ENCODE data around the gene NAALADL2. TPM values are rescaled to one million over a fixed set of nuclear protein-coding genes. Genes with fewer than 3 reads are reported as not detected.

The NAALADL2 gene
- total and polyA plus RNA-seq, 2 of the 4 experiments (the other 2 are of a cell fraction) = 3.8 to 19.2 TPM

DNA sequence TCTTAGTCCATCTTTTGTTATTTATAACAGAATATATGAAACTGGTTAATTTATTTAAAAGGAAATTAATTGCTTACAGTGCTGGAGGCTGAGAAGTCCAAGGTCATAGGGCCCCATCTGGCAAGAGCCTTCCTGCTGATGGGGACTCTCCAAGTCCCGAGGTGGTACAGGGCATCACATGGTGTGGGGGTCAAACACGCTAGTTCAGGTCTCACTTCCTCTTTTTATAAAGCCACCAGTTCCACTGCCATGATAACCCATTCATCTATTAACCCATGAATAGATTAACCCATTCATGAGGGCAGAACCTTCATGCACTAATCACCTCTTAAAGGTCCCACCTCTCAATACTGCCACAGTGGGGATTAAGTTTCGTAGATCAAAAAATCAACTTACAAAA is 659.3 kb downstream of the NAALADL2 start:
- H3K56ac ChIP-seq (ENCODE audit: extremely low read depth, insufficient read depth, low read length) = no peak overlapping the region
- H2BK15ac ChIP-seq (ENCODE audit: low read depth, low read length) = no peak overlapping the region
- H3K4me2 ChIP-seq (ENCODE audit: low read depth, low read length) = no peak overlapping the region
- H3K9me3 ChIP-seq (ENCODE audit: control insufficient read depth, insufficient read depth, low read length) = no peaks in the 10 kb centered on the region
- TF ChIP-seq RCOR1 (IDR thresholded peaks at IDR 0.05; ENCODE audit: insufficient replicate concordance, low read length) (no peak), RAD21 (IDR thresholded peaks at IDR 0.05; ENCODE audit: low read length) (no peak), FOS (IDR thresholded peaks at IDR 0.05; ENCODE audit: low read depth, low read length) (no peak), MAFK (IDR thresholded peaks at IDR 0.05; ENCODE audit: low read depth, low read length) (no peak)
- TF ChIP-seq, protein P1, sequence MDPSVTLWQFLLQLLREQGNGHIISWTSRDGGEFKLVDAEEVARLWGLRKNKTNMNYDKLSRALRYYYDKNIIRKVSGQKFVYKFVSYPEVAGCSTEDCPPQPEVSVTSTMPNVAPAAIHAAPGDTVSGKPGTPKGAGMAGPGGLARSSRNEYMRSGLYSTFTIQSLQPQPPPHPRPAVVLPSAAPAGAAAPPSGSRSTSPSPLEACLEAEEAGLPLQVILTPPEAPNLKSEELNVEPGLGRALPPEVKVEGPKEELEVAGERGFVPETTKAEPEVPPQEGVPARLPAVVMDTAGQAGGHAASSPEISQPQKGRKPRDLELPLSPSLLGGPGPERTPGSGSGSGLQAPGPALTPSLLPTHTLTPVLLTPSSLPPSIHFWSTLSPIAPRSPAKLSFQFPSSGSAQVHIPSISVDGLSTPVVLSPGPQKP (IDR thresholded peaks at IDR 0.05; ENCODE audit: borderline replicate concordance, low read depth, low read length) = no peak
- ChIA-PET POLR2A (ENCODE audit: unreplicated experiment) (no interaction called here), CTCF (no interaction called here)
- no peak overlapping the region for H3K14ac ChIP-seq (replicated peaks; ENCODE audit: low read depth, low read length)
- H3K9me1 ChIP-seq (ENCODE audit: insufficient read depth, low read length) = no peaks in the 10 kb centered on the region
- intact Hi-C loops (cut with micrococcal nuclease) = no loop called here
- no peak overlapping the region for H2BK20ac ChIP-seq (ENCODE audit: low read depth, low read length)
- WGBS, 2 experiments (ENCODE audit: extremely low coverage in 2 of 2, insufficient read length in 1 of 2) = no CpG with 5 or more reads among the region's 3 CpGs
- H3K4me3 ChIP-seq (ENCODE audit: insufficient read depth, low read depth, low read length) = no peak overlapping the region
- H3K27ac ChIP-seq (ENCODE audit: insufficient read depth, low read length) = no peak overlapping the region
- no peak overlapping the region for H2AK9ac ChIP-seq (replicated peaks; ENCODE audit: low read depth, low read length, poor library complexity)
- BruUV-seq (replicated peaks) = no TSS peak
- H2BK120ac ChIP-seq (ENCODE audit: low read depth, low read length) = no peak overlapping the region
- H4K8ac ChIP-seq (ENCODE audit: low read depth in 2 of 2, low read length in 2 of 2) = no peak overlapping the region
- no peaks in the 10 kb centered on the region for H3K4me1 ChIP-seq (ENCODE audit: control insufficient read depth, insufficient read depth, low read length)
- no peak overlapping the region for H4K91ac ChIP-seq (ENCODE audit: insufficient read depth, low read depth, low read length)
- no peak overlapping the region for H2AK5ac ChIP-seq (ENCODE audit: low read depth, low read length)
- H3K36me3 ChIP-seq (ENCODE audit: control insufficient read depth, insufficient read depth, low read length) = no peaks in the 10 kb centered on the region
- H4K20me1 ChIP-seq (ENCODE audit: insufficient read depth, low read length) = no peaks in the 10 kb centered on the region
- H3K4ac ChIP-seq (ENCODE audit: low read depth, low read length) = no peak overlapping the region
- no peak overlapping the region for H3K18ac ChIP-seq (ENCODE audit: low read depth, low read length)
- H2BK5ac ChIP-seq (ENCODE audit: low read depth, low read length, poor library complexity, severe bottlenecking) = no peak overlapping the region
- no peaks in the 10 kb centered on the region for H3K27me3 ChIP-seq (ENCODE audit: control insufficient read depth, insufficient read depth, low read length)
- no peaks in the 10 kb centered on the region for H3K79me1 ChIP-seq (ENCODE audit: low read depth in 1 of 2, low read length in 2 of 2)
- in situ Hi-C loops (cut with MboI; ENCODE audit: low sequenced_read_pairs) = no loop called here
- DNase-seq (no peak), ATAC-seq (ENCODE audit: low read depth) (no peak)
- no peak overlapping the region for H4K5ac ChIP-seq (ENCODE audit: low read depth, low read length)
- no peak overlapping the region for H3K23ac ChIP-seq (ENCODE audit: low read depth, low read length)
- dilution Hi-C loops (cut with HindIII; ENCODE audit: low sequenced_read_pairs, unreplicated experiment) = no loop called here
- H2AFZ ChIP-seq (replicated peaks; ENCODE audit: low read length, poor library complexity) = no peak overlapping the region
- no peak overlapping the region for H3K9ac ChIP-seq (ENCODE audit: low read depth, low read length)

Measured in IMR-90 (cell line).